Urinary bladder (tissue), 4 donors: ENCODE data around the gene MYO1F. TPM values are rescaled to one million over a fixed set of nuclear protein-coding genes. Genes with fewer than 3 reads are reported as not detected.
"Not testable (repeated sequence)": the region's sequence is repeated elsewhere in the genome, so short reads cannot be mapped to it uniquely, and the experiment has no call there.

Experiments
- DNase-seq: peaks from one replicate; pipeline ENCODE4 v3.0.0-alpha.2; 2015; ENCODE audit errors: extremely low spot score
- H3K27ac ChIP-seq: one replicate; pipeline ENCODE4 v1.5.1; 2013; ENCODE audit warnings: low read depth, mild to moderate bottlenecking, moderate library complexity
- H3K36me3 ChIP-seq: one replicate; pipeline ENCODE4 v1.6.1; 2013; ENCODE audit warnings: mild to moderate bottlenecking, moderate library complexity; ENCODE audit not compliant: insufficient read depth
- H3K4me1 ChIP-seq: one replicate; pipeline ENCODE4 v1.6.1; 2013; ENCODE audit warnings: mild to moderate bottlenecking, moderate library complexity; ENCODE audit not compliant: insufficient read depth
- H3K4me3 ChIP-seq: one replicate; pipeline ENCODE4 v1.5.1; 2013; ENCODE audit warnings: low read depth, low read length
- WGBS: extraction: QIAGEN DNeasy Blood & Tissue Kit; methylation state at CpG from one replicate; pipeline ENCODE4 v1.1.7; 2013; 5-methylcytosine and 5-hydroxymethylcytosine counted together
- polyA plus RNA-seq: library from polyadenylated mRNA; stranded (reverse); fragments of 200-250 nt; gene quantifications from one replicate; pipeline ENCODE4 v1.2.3, GENCODE V29; 2013
- total RNA-seq: library from RNA; depleted of rRNA; stranded (reverse); fragments of >200 nt; gene quantifications from one replicate; pipeline ENCODE4 v1.2.3, GENCODE V29; 2014
- donor health status: healthy with polysubstance abuse.
- donor health status: healthy.

Gene MYO1F
- total RNA-seq, result 7.5 TPM
- 7.7 TPM for polyA plus RNA-seq

- DNase-seq, result no peak
- 19% methylated on average over 7 of the region's 7 CpGs for WGBS
- no peaks in the 10 kb centered on the region for H3K36me3 ChIP-seq
- H3K4me1 ChIP-seq, result no peaks in the 10 kb centered on the region
- no peak within 1 kb of the TSS for H3K27ac ChIP-seq
- H3K4me3 ChIP-seq, result peak within 1 kb of the TSS; percentile 36
These were observed at the start of gene MYO1F for GRCh38 chr19:8577247-8577646. MYO1F (minus strand) TSS chr19:8577442; CDS start chr19:8577309, 133 bp downstream.

- no peaks in the 10 kb centered on the region for H3K36me3 ChIP-seq
- 79% methylated on average over 8 of the region's 8 CpGs for WGBS
- H3K4me3 ChIP-seq, result no peak overlapping the region
- H3K4me1 ChIP-seq, result no peaks in the 10 kb centered on the region
- H3K27ac ChIP-seq, result no peak overlapping the region
- DNase-seq, result no peak
These were observed 49.6 kb upstream of the MYO1F start for GRCh38 chr19:8626842-8627241.

GRCh38 chr19:8622886-8623285 lies 45.6 kb upstream of the MYO1F start:
- WGBS, result 47% methylated on average over 4 of the region's 4 CpGs
- H3K4me3 ChIP-seq, H3K27ac ChIP-seq, DNase-seq, H3K4me1 ChIP-seq, H3K36me3 ChIP-seq: not testable (repeated sequence)

- no peaks in the 10 kb centered on the region for H3K36me3 ChIP-seq
- no peak for DNase-seq
- no peak overlapping the region for H3K27ac ChIP-seq
- H3K4me3 ChIP-seq, result no peak overlapping the region
- H3K4me1 ChIP-seq, result no peaks in the 10 kb centered on the region
- WGBS, result 52% methylated on average over 8 of the region's 8 CpGs
These were observed 41.5 kb upstream of the MYO1F start for GRCh38 chr19:8618751-8619150.

GRCh38 chr19:8617984-8618383 lies 40.7 kb upstream of the MYO1F start:
- 81% methylated on average over 4 of the region's 4 CpGs for WGBS
- H3K27ac ChIP-seq, result no peak overlapping the region
- H3K4me3 ChIP-seq, result no peak overlapping the region
- no peaks in the 10 kb centered on the region for H3K4me1 ChIP-seq
- DNase-seq, result no peak
- H3K36me3 ChIP-seq, result no peaks in the 10 kb centered on the region

GRCh38 chr19:8617325-8617724 lies 40.1 kb upstream of the MYO1F start:
- WGBS, result 71% methylated on average over 15 of the region's 15 CpGs
- not testable (repeated sequence) for H3K4me1 ChIP-seq

GRCh38 chr19:8616861-8617260 lies 39.6 kb upstream of the MYO1F start:
- no peaks in the 10 kb centered on the region for H3K36me3 ChIP-seq
- no peak for DNase-seq
- 81% methylated on average over 6 of the region's 6 CpGs for WGBS
- H3K4me3 ChIP-seq, result no peak overlapping the region
- H3K4me1 ChIP-seq, result no peaks in the 10 kb centered on the region
- H3K27ac ChIP-seq, result no peak overlapping the region

More at GRCh38 chr19:8617325-8617724, 40.1 kb upstream of the MYO1F start:
- DNase-seq, H3K36me3 ChIP-seq, H3K27ac ChIP-seq, H3K4me3 ChIP-seq: not testable (repeated sequence)

GRCh38 chr19:8615813-8616596 lies 38.8 kb upstream of the MYO1F start:
- no peak for DNase-seq

GRCh38 chr19:8615024-8615423 lies 37.8 kb upstream of the MYO1F start:
- Histone ChIP-seq H3K36me3 (no peaks in the 10 kb centered on the region), H3K4me1 (no peaks in the 10 kb centered on the region), H3K27ac (no peak overlapping the region), H3K4me3 (no peak overlapping the region)
- 15% methylated on average over 6 of the region's 6 CpGs for WGBS
- DNase-seq, result no peak

More at GRCh38 chr19:8615813-8616596, 38.8 kb upstream of the MYO1F start:
- Histone ChIP-seq H3K4me1 (no peaks in the 10 kb centered on the region), H3K27ac (no peak overlapping the region), H3K36me3 (no peaks in the 10 kb centered on the region), H3K4me3 (no peak overlapping the region)
- WGBS, result 42% methylated on average over 23 of the region's 23 CpGs

- Histone ChIP-seq H3K27ac (no peak overlapping the region), H3K36me3 (no peaks in the 10 kb centered on the region), H3K4me3 (no peak overlapping the region), H3K4me1 (no peaks in the 10 kb centered on the region)
- no peak for DNase-seq
- WGBS, result 76% methylated on average over 2 of the region's 2 CpGs
These were observed 37.2 kb upstream of the MYO1F start for GRCh38 chr19:8614455-8614854.

GRCh38 chr19:8612807-8613171 lies 35.5 kb upstream of the MYO1F start:
- WGBS, result 66% methylated on average over 5 of the region's 5 CpGs
- H3K4me1 ChIP-seq, result no peaks in the 10 kb centered on the region
- H3K27ac ChIP-seq, result no peak overlapping the region
- DNase-seq, result no peak
- H3K4me3 ChIP-seq, result no peak overlapping the region
- H3K36me3 ChIP-seq, result no peaks in the 10 kb centered on the region

GRCh38 chr19:8611877-8612806 lies 34.9 kb upstream of the MYO1F start:
- Histone ChIP-seq H3K4me3 (no peak overlapping the region), H3K27ac (peak overlapping the region; percentile 15), H3K36me3 (no peaks in the 10 kb centered on the region), H3K4me1 (no peaks in the 10 kb centered on the region)
- DNase-seq, result no peak
- 42% methylated on average over 12 of the region's 12 CpGs for WGBS

- H3K4me3 ChIP-seq, result no peak overlapping the region
- H3K4me1 ChIP-seq, result no peaks in the 10 kb centered on the region
- WGBS, result 32% methylated on average over 18 of the region's 18 CpGs
- H3K36me3 ChIP-seq, result no peaks in the 10 kb centered on the region
- DNase-seq, result no peak
- peak overlapping the region; percentile 15 for H3K27ac ChIP-seq
These were observed 34.2 kb upstream of the MYO1F start for GRCh38 chr19:8611391-8611876.

- H3K27ac ChIP-seq, result no peak overlapping the region
- no peak for DNase-seq
- peak overlapping the region; percentile 79 for H3K4me3 ChIP-seq
- no peaks in the 10 kb centered on the region for H3K4me1 ChIP-seq
- WGBS, result 5% methylated on average over 9 of the region's 9 CpGs
- no peaks in the 10 kb centered on the region for H3K36me3 ChIP-seq
These were observed 33.7 kb upstream of the MYO1F start for GRCh38 chr19:8610936-8611300.
